BJ (cell line): ENCODE results near the gene ENPP1. TPM values are rescaled to one million over a fixed set of nuclear protein-coding genes. Genes with fewer than 3 reads are reported as not detected.
A peak's percentile ranks its signal among the peaks of the same experiment; 100 is the strongest.

ENCODE experiments used
- CTCF ChIA-PET: fragments of 350-600 bp; formaldehyde crosslinking; extraction: SDS; loops from one replicate; lab custom pipeline; 2021; ENCODE audit warnings: antibody characterized with exemption, inconsistent platforms; lab: Yijun Ruan, JAX
- POLR2A ChIA-PET: fragments of 300-600 bp; sonication (Branson Sonifier 250); formaldehyde crosslinking; extraction: SDS; loops from one replicate; lab custom pipeline; 2021; ENCODE audit warnings: antibody characterized with exemption; lab: Charles Lee
- DNase-seq: peaks from one replicate; pipeline ENCODE4 v3.0.0-alpha.2; 2011; ENCODE audit warnings: low read depth
- H3K27me3 ChIP-seq: 2 replicates; pipeline ENCODE4 v1.6.0; 2011; ENCODE audit warnings: low read length; ENCODE audit not compliant: control insufficient read depth, insufficient read depth
- H3K36me3 ChIP-seq: 2 replicates; pipeline ENCODE4 v1.5.1; 2011; ENCODE audit warnings: low read length; ENCODE audit not compliant: control insufficient read depth, insufficient read depth
- H3K4me3 ChIP-seq: 2 replicates; pipeline ENCODE4 v1.5.1; 2011; ENCODE audit warnings: low read depth, mild to moderate bottlenecking, control low read depth, low read length
- CTCF ChIP-seq: IDR thresholded peaks from 2 replicates; pipeline ENCODE4 v1.5.1; 2011; ENCODE audit warnings: low read depth, mild to moderate bottlenecking, control low read depth, inconsistent platforms, low read length, moderate library complexity; ENCODE audit not compliant: insufficient read depth
- polyA plus RNA-seq: library from polyadenylated mRNA; depleted of rRNA; stranded (reverse); fragments of >200 nt; gene quantifications from 2 replicates; pipeline ENCODE4 v1.2.3, GENCODE V29; 2011

The ENPP1 gene
- polyA plus RNA-seq, 1 experiment, result 8.0 TPM

GRCh38 chr6:131781687-131782086, 26.1 kb upstream of the ENPP1 start:
- ChIA-PET CTCF (interaction anchor here (1.1 to 1.9 kb wide), 3 partner anchors 9 to 128 kb away, joined by 3 to 6 read pairs (median 3); no protein-coding TSS in a partner anchor), POLR2A (interaction anchor here (0.6 kb wide), 1 partner anchor 170 kb away, joined by 6 read pairs; the partner anchor contains the start of gene CCN2)
- DNase-seq, result no peak
- H3K27me3 ChIP-seq, result no peaks in the 10 kb centered on the region
- H3K4me3 ChIP-seq, result no peak overlapping the region
- no peak for TF ChIP-seq CTCF
- H3K36me3 ChIP-seq, result no peaks in the 10 kb centered on the region

DNA sequence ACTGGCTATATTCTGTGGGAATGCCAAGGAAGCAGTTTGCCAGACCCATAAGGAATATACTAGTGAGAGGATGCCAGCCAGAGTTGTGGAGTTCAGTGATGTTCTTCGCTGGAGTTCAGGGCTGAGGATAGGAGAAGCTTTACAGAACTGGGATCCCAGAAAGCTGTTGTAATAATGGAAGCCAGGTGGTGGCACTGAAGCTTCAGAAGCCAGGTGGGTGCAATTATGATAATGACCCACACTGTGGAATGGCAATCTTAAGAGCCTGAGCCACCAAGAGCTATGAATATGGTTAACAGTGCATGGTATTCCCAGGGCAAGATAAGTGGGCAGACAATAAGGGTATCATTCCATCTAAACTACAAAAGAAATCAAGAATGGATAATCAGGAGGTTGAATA, 25.1 kb upstream of the ENPP1 start:
- H3K36me3 ChIP-seq, result no peaks in the 10 kb centered on the region
- DNase-seq, result no peak
- H3K4me3 ChIP-seq, result no peak overlapping the region
- TF ChIP-seq CTCF, result no peak
- ChIA-PET POLR2A (interaction anchor here (0.6 kb wide), 1 partner anchor 71 kb away, joined by 6 read pairs; no protein-coding TSS in a partner anchor), CTCF (interaction anchor here (1.9 kb wide), 1 partner anchor 127 kb away, joined by 6 read pairs; no protein-coding TSS in a partner anchor)
- no peaks in the 10 kb centered on the region for H3K27me3 ChIP-seq

- no peak for DNase-seq
- Histone ChIP-seq H3K27me3 (no peaks in the 10 kb centered on the region), H3K4me3 (no peak overlapping the region), H3K36me3 (no peaks in the 10 kb centered on the region)
- CTCF ChIA-PET, result interaction anchor here (0.6 to 1.0 kb wide), 2 partner anchors 16 to 89 kb away, joined by 3 to 4 read pairs; no protein-coding TSS in a partner anchor
- TF ChIP-seq CTCF, result no peak
- POLR2A ChIA-PET, result no interaction called here
These were observed 23.3 kb upstream of the ENPP1 start for GRCh38 chr6:131784561-131784960.

- TF ChIP-seq CTCF, result no peak
- CTCF ChIA-PET, result no interaction called here
- Histone ChIP-seq H3K4me3 (no peak overlapping the region), H3K27me3 (no peaks in the 10 kb centered on the region), H3K36me3 (no peaks in the 10 kb centered on the region)
- POLR2A ChIA-PET, result no interaction called here
- no peak for DNase-seq
These were observed 20.7 kb upstream of the ENPP1 start for GRCh38 chr6:131787079-131787478.

DNA sequence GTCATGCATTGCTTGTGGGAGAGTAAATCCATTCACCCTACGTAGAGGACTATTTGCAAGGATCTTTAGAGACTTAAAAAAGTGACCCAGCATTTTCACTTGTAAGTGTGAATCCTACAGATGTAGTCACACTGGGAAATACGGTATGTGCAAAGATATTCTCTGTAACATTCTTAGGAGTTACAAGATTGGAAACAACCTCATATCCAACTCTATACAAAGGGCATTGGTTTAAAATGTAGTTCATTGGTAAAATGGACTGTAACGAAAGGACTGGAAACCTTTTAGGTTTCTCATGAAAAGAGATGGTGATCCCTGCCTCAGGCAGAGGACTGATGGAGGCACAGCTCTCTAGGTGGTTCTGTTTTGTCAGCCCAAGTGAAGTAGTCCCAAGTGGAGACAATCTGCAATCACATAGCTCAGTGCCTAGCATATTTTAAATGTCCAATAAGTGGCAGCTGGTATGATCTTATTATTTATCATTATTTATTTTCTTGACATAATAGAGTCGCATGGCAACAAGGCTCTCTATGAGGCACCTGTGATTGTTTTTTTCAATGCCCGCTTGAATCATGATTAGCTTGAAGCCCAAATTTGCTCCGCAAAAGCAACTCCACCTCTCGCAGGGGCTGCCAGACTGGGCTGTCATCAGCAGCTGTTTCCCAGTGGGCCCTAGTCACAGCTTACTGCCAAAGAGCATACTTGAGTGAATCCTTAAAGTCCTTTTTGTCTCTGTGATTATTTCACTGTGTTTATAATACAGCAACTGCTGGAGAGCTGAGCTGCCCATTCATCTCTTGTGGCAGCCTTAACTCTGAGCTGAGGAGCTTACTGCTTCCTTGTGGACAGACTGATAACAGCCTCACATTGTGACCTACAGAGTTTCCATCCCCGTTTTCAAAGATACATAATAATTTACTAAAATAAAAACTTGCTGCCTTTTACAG, 19.8 kb upstream of the ENPP1 start:
- Histone ChIP-seq H3K36me3 (no peaks in the 10 kb centered on the region), H3K4me3 (no peak overlapping the region), H3K27me3 (no peaks in the 10 kb centered on the region)
- ChIA-PET CTCF (interaction anchor here (0.7 to 1.4 kb wide), 6 partner anchors 9 to 122 kb away, joined by 3 to 22 read pairs (median 3); no protein-coding TSS in a partner anchor), POLR2A (interaction anchor here (0.5 kb wide), 1 partner anchor 23 kb away, joined by 3 read pairs; no protein-coding TSS in a partner anchor)
- peak; percentile 44 for TF ChIP-seq CTCF
- no peak for DNase-seq
